Trophoblast cell (in vitro differentiated cells and primary cell): Measurements from ENCODE around the gene FAM120A.
A peak's percentile ranks its signal among the peaks of the same experiment; 100 is the strongest.

Source experiments
- DNase-seq, 2 donors: peaks; one replicate each; pipeline ENCODE4 v3.0.0-alpha.2; 2016
- H2AFZ ChIP-seq: 2 replicates; pipeline ENCODE4 v1.6.1; 2013; ENCODE audit warnings: low read length, moderate library complexity, mild to moderate bottlenecking; ENCODE audit not compliant: insufficient read depth, poor library complexity
- H2AK5ac ChIP-seq: 2 replicates; pipeline ENCODE4 v1.6.1; 2013; ENCODE audit warnings: mild to moderate bottlenecking, low read length
- H2BK120ac ChIP-seq: 2 replicates; pipeline ENCODE4 v1.6.1; 2013; ENCODE audit warnings: low read length, mild to moderate bottlenecking, moderate library complexity; ENCODE audit not compliant: insufficient read depth, poor library complexity
- H2BK12ac ChIP-seq: 2 replicates; pipeline ENCODE4 v1.6.1; 2013; ENCODE audit warnings: mild to moderate bottlenecking, low read length, moderate library complexity
- H2BK5ac ChIP-seq: 2 replicates; pipeline ENCODE4 v1.6.1; 2013; ENCODE audit warnings: low read length, low read depth, moderate library complexity, mild to moderate bottlenecking; ENCODE audit not compliant: poor library complexity
- H3K14ac ChIP-seq: 2 replicates; pipeline ENCODE4 v1.6.1; 2013; ENCODE audit warnings: mild to moderate bottlenecking, low read length
- H3K18ac ChIP-seq: 2 replicates; pipeline ENCODE4 v1.6.1; 2013; ENCODE audit warnings: mild to moderate bottlenecking, low read length
- H3K23ac ChIP-seq: 2 replicates; pipeline ENCODE4 v1.6.1; 2013; ENCODE audit warnings: low read length
- H3K27ac ChIP-seq: 2 replicates; pipeline ENCODE4 v1.5.1; 2013; ENCODE audit warnings: low read depth, mild to moderate bottlenecking, inconsistent platforms, low read length, moderate library complexity
- H3K27me3 ChIP-seq: 2 replicates; pipeline ENCODE4 v1.6.1; 2013; ENCODE audit warnings: inconsistent platforms, mild to moderate bottlenecking, low read length, moderate library complexity; ENCODE audit not compliant: insufficient read depth
- H3K36me3 ChIP-seq, 2 experiments: 1 replicate in 1 of 2; 2 replicates in 1 of 2; pipeline ENCODE4 v1.6.1; 2013; ENCODE audit warnings: low read length in 2 of 2, mild to moderate bottlenecking in 2 of 2, moderate library complexity in 1 of 2; ENCODE audit not compliant: insufficient read depth in 2 of 2, control insufficient read depth in 1 of 2
- H3K4ac ChIP-seq: 2 replicates; pipeline ENCODE4 v1.6.1; 2013; ENCODE audit warnings: low read depth, mild to moderate bottlenecking, low read length, moderate library complexity
- H3K4me1 ChIP-seq, 2 experiments: 1 replicate in 1 of 2; 2 replicates in 1 of 2; pipeline ENCODE4 v1.6.1; 2013; ENCODE audit warnings: low read length in 2 of 2, mild to moderate bottlenecking in 2 of 2, moderate library complexity in 1 of 2; ENCODE audit not compliant: insufficient read depth in 2 of 2, control insufficient read depth in 1 of 2
- H3K4me2 ChIP-seq: 2 replicates; pipeline ENCODE4 v1.6.1; 2013; ENCODE audit warnings: inconsistent platforms, mild to moderate bottlenecking, low read length, moderate library complexity
- H3K4me3 ChIP-seq: 2 replicates; pipeline ENCODE4 v1.5.1; 2013; ENCODE audit warnings: mild to moderate bottlenecking, low read depth, low read length, inconsistent platforms
- H3K79me1 ChIP-seq: one replicate; pipeline ENCODE4 v1.6.1; 2013; ENCODE audit warnings: low read length
- H3K79me2 ChIP-seq: 2 replicates; pipeline ENCODE4 v1.6.1; 2013; ENCODE audit warnings: low read length, mild to moderate bottlenecking; ENCODE audit not compliant: control insufficient read depth, insufficient read depth, poor library complexity
- H3K9ac ChIP-seq: 2 replicates; pipeline ENCODE4 v1.6.1; 2013; ENCODE audit warnings: mild to moderate bottlenecking, low read length
- H3K9me3 ChIP-seq: 2 replicates; pipeline ENCODE4 v1.6.1; 2013; ENCODE audit warnings: low read depth, mild to moderate bottlenecking, control low read depth, inconsistent platforms, low read length; ENCODE audit not compliant: insufficient read depth
- H4K12ac ChIP-seq: 2 replicates; pipeline ENCODE4 v1.6.1; 2013; ENCODE audit warnings: low read depth, mild to moderate bottlenecking, low read length, moderate library complexity
- H4K8ac ChIP-seq: 2 replicates; pipeline ENCODE4 v1.6.1; 2013; ENCODE audit warnings: low read depth, mild to moderate bottlenecking, low read length, moderate library complexity
- H4K91ac ChIP-seq: one replicate; pipeline ENCODE4 v1.6.1; 2013; ENCODE audit warnings: low read depth, mild to moderate bottlenecking, low read length, moderate library complexity
- WGBS: extraction: QIAGEN DNeasy Blood & Tissue Kit; methylation state at CpG from one replicate; pipeline ENCODE4 v1.1.7; 2013; ENCODE audit warnings: missing lambda C conversion rate; ENCODE audit not compliant: insufficient read length, insufficient coverage; ENCODE audit errors: extremely low coverage; 5-methylcytosine and 5-hydroxymethylcytosine counted together

FAM120A gene

GRCh38 chr9:93471124-93471523, 19.6 kb downstream of the FAM120A start:
- Histone ChIP-seq H3K9ac (no peak overlapping the region), H4K12ac (no peak overlapping the region), H3K9me3 (no peaks in the 10 kb centered on the region), H3K23ac (no peak overlapping the region), H3K4me3 (no peak overlapping the region), H3K4ac (no peak overlapping the region), H3K18ac (no peak overlapping the region), H3K27me3 (no peaks in the 10 kb centered on the region), H3K36me3 (peaks cover 0 to 2% of the 10 kb centered on the region in 2 experiments), H2BK5ac (no peak overlapping the region), H3K14ac (no peak overlapping the region), H2BK12ac (no peak overlapping the region), H2AK5ac (no peak overlapping the region), H3K79me2 (peaks cover 11% of the 10 kb centered on the region), H3K4me1 (peaks cover 2 to 3% of the 10 kb centered on the region in 2 experiments), H2BK120ac (no peak overlapping the region), H2AFZ (no peak overlapping the region), H3K4me2 (no peak overlapping the region), H3K27ac (no peak overlapping the region), H3K79me1 (no peaks in the 10 kb centered on the region), H4K8ac (no peak overlapping the region), H4K91ac (no peak overlapping the region)
- no peak for DNase-seq
- no CpG with 5 or more reads among the region's 6 CpGs for WGBS

GRCh38 chr9:93473411-93473810, 21.9 kb downstream of the FAM120A start:
- peak; percentile 38 to 84 for DNase-seq
- WGBS, result no CpG with 5 or more reads among the region's 5 CpGs
- Histone ChIP-seq H2BK120ac (no peak overlapping the region), H3K4me2 (no peak overlapping the region), H2AK5ac (no peak overlapping the region), H4K8ac (no peak overlapping the region), H3K9me3 (no peaks in the 10 kb centered on the region), H4K12ac (no peak overlapping the region), H2BK5ac (no peak overlapping the region), H3K79me2 (peaks cover 3% of the 10 kb centered on the region), H3K4me3 (no peak overlapping the region), H3K4ac (no peak overlapping the region), H3K27ac (no peak overlapping the region), H3K9ac (no peak overlapping the region), H3K36me3 (peaks cover 0 to 2% of the 10 kb centered on the region in 2 experiments), H2AFZ (no peak overlapping the region), H2BK12ac (no peak overlapping the region), H3K23ac (no peak overlapping the region), H3K79me1 (no peaks in the 10 kb centered on the region), H3K14ac (no peak overlapping the region), H4K91ac (no peak overlapping the region), H3K18ac (no peak overlapping the region), H3K4me1 (peaks cover 2 to 3% of the 10 kb centered on the region in 2 experiments), H3K27me3 (no peaks in the 10 kb centered on the region)

- Histone ChIP-seq H3K9ac (no peak overlapping the region), H3K27me3 (no peaks in the 10 kb centered on the region), H4K8ac (no peak overlapping the region), H3K36me3 (peaks cover 0 to 2% of the 10 kb centered on the region in 2 experiments), H3K4me2 (no peak overlapping the region), H3K4ac (no peak overlapping the region), H3K79me1 (no peaks in the 10 kb centered on the region), H2AK5ac (no peak overlapping the region), H3K79me2 (no peaks in the 10 kb centered on the region), H2BK5ac (no peak overlapping the region), H3K14ac (no peak overlapping the region), H3K4me1 (peaks cover 0 to 2% of the 10 kb centered on the region in 2 experiments), H4K12ac (no peak overlapping the region), H3K18ac (no peak overlapping the region), H4K91ac (no peak overlapping the region), H2AFZ (no peak overlapping the region), H3K27ac (no peak overlapping the region), H3K23ac (no peak overlapping the region), H2BK12ac (no peak overlapping the region), H3K4me3 (no peak overlapping the region), H3K9me3 (no peaks in the 10 kb centered on the region), H2BK120ac (no peak overlapping the region)
- no CpG with 5 or more reads among the region's 3 CpGs for WGBS
- peak in 1 of 2 donors; percentile 34 for DNase-seq
These were observed 23.6 kb downstream of the FAM120A start for GRCh38 chr9:93475108-93475507.

GRCh38 chr9:93475856-93476255, 24.4 kb downstream of the FAM120A start:
- no peak overlapping the region for H4K91ac ChIP-seq
- no CpG with 5 or more reads among the region's 3 CpGs for WGBS
- no peak overlapping the region for H3K4me3 ChIP-seq
- H2BK5ac ChIP-seq, result no peak overlapping the region
- no peaks in the 10 kb centered on the region for H3K27me3 ChIP-seq
- H3K79me2 ChIP-seq, result no peaks in the 10 kb centered on the region
- H3K4me1 ChIP-seq, result peaks cover 4 to 7% of the 10 kb centered on the region in 2 experiments
- no peak overlapping the region for H3K4ac ChIP-seq
- no peak overlapping the region for H3K27ac ChIP-seq
- H4K8ac ChIP-seq, result no peak overlapping the region
- no peaks in the 10 kb centered on the region for H3K9me3 ChIP-seq
- no peak overlapping the region for H3K23ac ChIP-seq
- H2AK5ac ChIP-seq, result no peak overlapping the region
- DNase-seq, result no peak
- no peaks in the 10 kb centered on the region for H3K79me1 ChIP-seq
- H3K18ac ChIP-seq, result no peak overlapping the region
- no peak overlapping the region for H3K4me2 ChIP-seq
- H3K9ac ChIP-seq, result no peak overlapping the region
- no peak overlapping the region for H2BK120ac ChIP-seq
- H2AFZ ChIP-seq, result no peak overlapping the region
- H3K36me3 ChIP-seq, result peaks cover 0 to 2% of the 10 kb centered on the region in 2 experiments
- H4K12ac ChIP-seq, result no peak overlapping the region
- no peak overlapping the region for H3K14ac ChIP-seq
- H2BK12ac ChIP-seq, result no peak overlapping the region
